ENCODE data around the gene L1CAM. TPM values are rescaled to one million over a fixed set of nuclear protein-coding genes. Genes with fewer than 3 reads are reported as not detected.

The L1CAM gene
- total and polyA plus RNA-seq, 9 of the 15 experiments (the other 6 are each of a cell fraction or from before 2014, with no cell fraction given): 0.09 to 0.86 (median 0.26) TPM; not detected in 3

GRCh38 chrX:153867139-153867538 is 18.8 kb downstream of the L1CAM start:
- no peak overlapping the region for H3K4me2 ChIP-seq (ENCODE audit: insufficient read depth, low read length)
- no peak overlapping the region for H2AFZ ChIP-seq (ENCODE audit: low read depth, low read length)
- H3K27ac ChIP-seq (ENCODE audit: extremely low read depth, low read depth, low read length): no peak overlapping the region
- ATAC-seq (no peak), DNase-seq (ENCODE audit: extremely low read depth in 1 of 4, low spot score in 3 of 4) (no peak), FAIRE-seq (no peak)
- no peaks in the 10 kb centered on the region for H3K9me3 ChIP-seq (replicated peaks; ENCODE audit: control insufficient read depth, insufficient read depth, low read depth, low read length)
- intact Hi-C loops (cut with micrococcal nuclease): no loop called here
- no peaks in the 10 kb centered on the region for H3K36me3 ChIP-seq (ENCODE audit: control insufficient read depth, insufficient read depth, low read length)
- WGBS (ENCODE audit: insufficient coverage, low coverage, missing lambda C conversion rate): 0% methylated on average over 9 of the region's 9 CpGs
- H3K4me1 ChIP-seq (replicated peaks in 1 of 2; ENCODE audit: control insufficient read depth in 2 of 2, insufficient read depth in 2 of 2, low read length in 2 of 2): peaks cover 0 to 34% of the 10 kb centered on the region in 2 experiments; a peak in 2 of 5 replicates
- ChIA-PET CTCF (ENCODE audit: low intra/inter-chr PET ratio) (no interaction called here), POLR2A (no interaction called here)
- BruUV-seq (replicated peaks): no TSS peak
- peaks cover 17 to 82% of the 10 kb centered on the region in 2 experiments; a peak in 4 of 5 replicates for H3K27me3 ChIP-seq (ENCODE audit: control insufficient read depth in 2 of 2, insufficient read depth in 2 of 2, low read length in 2 of 2)
- no peak overlapping the region for H3K9ac ChIP-seq (ENCODE audit: insufficient read depth in 1 of 2, low read depth in 2 of 2, low read length in 2 of 2)
- TF ChIP-seq ARID3A (IDR thresholded peaks at IDR 0.05; ENCODE audit: borderline replicate concordance, low read depth, low read length): no peak
- no peaks in the 10 kb centered on the region for H3K79me2 ChIP-seq (ENCODE audit: control insufficient read depth, insufficient read depth, low read length)
- no peak overlapping the region for H3K4me3 ChIP-seq
- 0 out of 2 replicates have a peak, but pooled peaks cover 12% of the 10 kb centered on the region for H4K20me1 ChIP-seq (replicated peaks; ENCODE audit: control insufficient read depth, insufficient read depth, low read length)
- H3K9me1 ChIP-seq (ENCODE audit: control insufficient read depth, insufficient read depth, low read length): no peaks in the 10 kb centered on the region
- in situ Hi-C loops (cut with MboI): no loop called here

- DNase-seq (ENCODE audit: extremely low read depth in 1 of 4, low spot score in 3 of 4): no peak
- Histone ChIP-seq H3K79me2 (ENCODE audit: control insufficient read depth, insufficient read depth, low read length) (no peaks in the 10 kb centered on the region), H3K9me3 (replicated peaks; ENCODE audit: control insufficient read depth, insufficient read depth, low read depth, low read length) (no peaks in the 10 kb centered on the region), H3K4me1 (replicated peaks in 1 of 2; ENCODE audit: control insufficient read depth in 2 of 2, insufficient read depth in 2 of 2, low read length in 2 of 2) (peaks cover 0 to 40% of the 10 kb centered on the region in 2 experiments; a peak in 2 of 5 replicates), H3K4me2 (ENCODE audit: insufficient read depth, low read length) (no peak overlapping the region), H3K4me3 (no peak overlapping the region), H3K36me3 (ENCODE audit: control insufficient read depth, insufficient read depth, low read length) (no peaks in the 10 kb centered on the region), H3K9ac (ENCODE audit: insufficient read depth in 1 of 2, low read depth in 2 of 2, low read length in 2 of 2) (no peak overlapping the region), H3K9me1 (ENCODE audit: control insufficient read depth, insufficient read depth, low read length) (no peaks in the 10 kb centered on the region), H3K27me3 (ENCODE audit: control insufficient read depth in 2 of 2, insufficient read depth in 2 of 2, low read length in 2 of 2) (peaks cover 17 to 82% of the 10 kb centered on the region in 2 experiments; a peak in 4 of 5 replicates), H2AFZ (ENCODE audit: low read depth, low read length) (no peak overlapping the region), H3K27ac (ENCODE audit: extremely low read depth, low read depth, low read length) (no peak overlapping the region), H4K20me1 (replicated peaks; ENCODE audit: control insufficient read depth, insufficient read depth, low read length) (0 out of 2 replicates have a peak, but pooled peaks cover 12% of the 10 kb centered on the region)
- POLR2A ChIA-PET: no interaction called here
- in situ Hi-C loops (cut with MboI): no loop called here
- intact Hi-C loops (cut with micrococcal nuclease): no loop called here
- CTCF ChIA-PET (ENCODE audit: low intra/inter-chr PET ratio): no interaction called here
- WGBS (ENCODE audit: insufficient coverage, low coverage, missing lambda C conversion rate): 11% methylated on average over 19 of the region's 22 CpGs
- TF ChIP-seq PTBP1 (IDR thresholded peaks at IDR 0.05; ENCODE audit: low read depth, low read length) (no peak), HDAC2 (IDR thresholded peaks at IDR 0.05) (no peak)
- no peak for FAIRE-seq
- no TSS peak for BruUV-seq (replicated peaks)
- no peak for ATAC-seq
These were observed 19.5 kb downstream of the L1CAM start for GRCh38 chrX:153866302-153867019.

Data from K562 (cell line).